NCI-H748 (cell line): ENCODE data around the gene SMOC1.
A peak's percentile ranks its signal among the peaks of the same experiment; 100 is the strongest.

Experiments used
- DNase-seq: peaks from one replicate; lab custom pipeline; 2025; ENCODE audit not compliant: unreplicated experiment; lab: John Stamatoyannopoulos, UW

SMOC1 gene

GRCh38 chr14:70033116-70033515 is 153.9 kb downstream of the SMOC1 start:
- DNase-seq: no peak

DNA sequence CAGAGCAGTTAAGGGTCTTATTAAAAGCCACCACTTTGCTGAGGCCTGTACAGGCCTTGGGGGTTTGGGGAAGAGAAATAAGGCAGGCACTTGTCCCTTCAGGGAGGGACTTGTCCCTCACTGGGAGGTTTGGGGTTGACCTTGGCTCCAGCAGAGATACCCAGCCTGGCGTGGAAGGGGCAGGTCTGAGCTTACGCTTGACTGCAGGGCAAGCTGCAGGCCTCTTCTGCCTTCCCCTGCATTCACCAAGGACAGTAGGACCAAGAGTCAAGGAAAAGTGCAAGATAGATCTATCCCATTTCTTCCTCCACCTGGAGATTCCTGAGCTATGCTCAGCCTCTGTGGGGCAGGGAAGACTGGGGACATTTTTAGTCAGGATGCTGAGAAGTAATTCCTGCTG is 154.3 kb downstream of the SMOC1 start:
- no peak for DNase-seq

GRCh38 chr14:70034257-70034656 is 155.0 kb downstream of the SMOC1 start:
- DNase-seq: no peak

GRCh38 chr14:70036665-70037064 is 157.4 kb downstream of the SMOC1 start:
- DNase-seq: peak; percentile 20

- DNase-seq: no peak
These were observed 163.8 kb downstream of the SMOC1 start for GRCh38 chr14:70043001-70043400.

- no peak for DNase-seq
These were observed 166.1 kb downstream of the SMOC1 start for GRCh38 chr14:70045310-70045709.

GRCh38 chr14:70045844-70046535 is 166.8 kb downstream of the SMOC1 start:
- DNase-seq: peak; percentile 85

DNA sequence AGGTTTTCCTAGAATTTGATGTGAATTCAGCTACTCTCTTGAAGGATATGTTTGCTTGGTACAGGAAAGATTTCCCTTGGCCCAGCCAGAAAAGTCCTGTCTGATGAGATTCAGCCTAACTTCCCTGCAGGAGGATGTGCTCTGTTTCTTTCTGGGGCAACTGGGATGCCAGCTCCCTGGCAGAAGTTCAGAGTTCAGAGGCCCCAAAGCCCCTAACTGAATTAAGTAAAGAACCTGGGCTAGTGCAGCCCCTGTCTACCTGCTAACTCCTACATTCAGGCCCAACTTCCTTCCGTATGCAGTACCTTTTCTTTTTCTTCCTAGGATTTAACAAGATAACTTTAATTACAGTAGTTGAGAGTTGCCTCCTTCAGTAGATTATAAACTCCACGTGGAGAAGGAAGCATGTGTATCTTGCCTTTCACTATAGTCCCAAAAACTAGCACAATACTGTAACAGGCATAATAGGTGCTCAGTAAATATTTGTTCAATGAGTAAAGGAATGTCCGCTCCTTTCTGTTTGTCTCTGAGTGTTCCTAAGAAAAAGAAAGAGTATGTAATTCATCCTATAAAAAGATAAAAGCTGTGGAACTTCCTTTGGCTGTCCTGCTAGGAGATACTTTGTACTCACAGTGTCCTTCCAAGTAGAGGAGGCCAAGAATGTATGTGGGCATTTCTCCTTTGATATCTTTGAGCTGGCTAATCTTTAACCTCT is 168.5 kb downstream of the SMOC1 start:
- DNase-seq: no peak

DNA sequence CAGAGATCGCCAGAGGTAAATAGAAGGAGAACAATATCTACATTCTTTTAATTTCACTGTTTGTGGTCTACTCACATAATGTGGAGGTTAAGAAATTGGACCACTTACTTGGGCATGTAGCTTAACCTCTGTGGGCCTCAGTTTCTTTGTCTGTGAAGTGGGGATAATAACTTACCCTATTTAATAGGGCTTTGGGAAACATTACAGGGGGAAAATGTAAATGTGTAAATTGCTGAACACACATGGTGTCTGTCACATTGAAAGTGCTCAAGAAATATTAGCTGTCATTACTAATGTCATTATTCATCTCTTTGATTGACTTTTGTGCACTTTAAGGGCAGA is 169.1 kb downstream of the SMOC1 start:
- DNase-seq: no peak

DNA sequence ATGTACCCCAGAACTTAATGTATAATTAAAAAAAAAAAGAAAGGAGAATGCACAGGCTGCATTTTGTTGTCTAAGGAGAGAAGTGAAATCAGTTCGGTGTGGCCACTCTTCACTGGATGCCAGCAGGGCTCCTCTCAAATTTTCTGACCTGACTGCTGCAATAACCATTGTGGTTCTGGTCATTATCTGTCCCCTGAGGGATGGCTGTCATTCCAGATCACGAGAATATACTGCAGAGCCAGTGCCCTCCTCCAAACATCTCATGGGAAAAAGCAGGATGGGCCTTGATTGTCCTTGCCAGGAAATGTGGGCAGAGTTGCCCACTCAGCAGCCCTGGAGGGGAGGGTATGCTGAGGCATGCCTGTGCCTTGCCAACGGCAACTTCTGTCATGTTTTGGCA is 170.4 kb downstream of the SMOC1 start:
- no peak for DNase-seq

GRCh38 chr14:70050136-70050535 is 170.9 kb downstream of the SMOC1 start:
- peak; percentile 10 for DNase-seq

GRCh38 chr14:70052990-70053389 is 173.8 kb downstream of the SMOC1 start:
- no peak for DNase-seq

DNA sequence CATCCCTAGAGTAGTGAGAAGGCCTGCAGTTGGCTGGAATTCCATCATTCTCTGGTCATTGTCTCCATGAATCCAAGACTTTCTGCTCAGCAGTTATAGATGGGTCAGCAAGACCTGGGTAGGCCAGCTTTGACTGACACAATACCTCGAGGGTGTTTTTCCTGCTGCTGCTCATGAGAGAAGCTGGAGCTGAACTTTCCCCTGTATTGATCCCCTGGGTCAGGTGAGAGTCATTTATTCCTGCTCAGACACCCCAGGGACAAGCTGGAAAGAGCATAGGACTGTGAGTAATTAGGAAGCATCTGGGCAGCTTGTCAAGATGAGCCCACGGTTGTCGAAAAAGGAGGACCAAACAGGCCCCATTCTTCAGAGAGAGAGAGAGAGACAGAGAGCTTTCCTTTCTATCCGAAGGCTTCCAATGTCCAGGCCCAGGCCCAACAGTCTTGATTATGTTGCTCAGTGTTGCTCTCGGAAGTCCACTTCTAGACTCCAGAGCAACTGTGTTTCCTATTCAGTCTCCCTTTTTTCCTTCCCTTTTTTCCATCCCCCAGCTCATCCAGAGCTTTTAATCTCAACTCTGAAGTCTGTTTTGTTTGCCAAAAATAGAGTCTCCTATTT is 178.4 kb downstream of the SMOC1 start:
- DNase-seq: no peak

DNA sequence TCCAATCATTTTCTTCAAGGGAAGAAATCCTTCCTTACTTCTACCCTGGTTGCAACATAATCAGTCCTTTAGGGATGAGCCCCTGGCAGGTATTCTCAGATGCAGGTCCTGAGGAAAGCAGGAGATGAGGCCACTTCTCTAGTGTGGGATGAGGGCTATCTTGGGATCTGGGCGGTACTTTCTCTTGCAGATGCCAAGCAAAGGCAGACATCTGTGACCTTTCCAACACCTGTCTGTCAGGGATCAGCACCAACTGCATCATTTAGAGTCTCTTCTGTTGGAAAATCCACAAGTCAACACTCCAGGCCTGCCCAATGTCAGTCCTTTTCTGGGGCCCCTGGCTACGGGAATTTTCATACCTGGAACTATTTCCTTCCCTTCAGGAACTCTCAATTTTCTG is 180.3 kb downstream of the SMOC1 start:
- DNase-seq: no peak

- DNase-seq: no peak
These were observed 181.9 kb downstream of the SMOC1 start for GRCh38 chr14:70061108-70061507.

DNA sequence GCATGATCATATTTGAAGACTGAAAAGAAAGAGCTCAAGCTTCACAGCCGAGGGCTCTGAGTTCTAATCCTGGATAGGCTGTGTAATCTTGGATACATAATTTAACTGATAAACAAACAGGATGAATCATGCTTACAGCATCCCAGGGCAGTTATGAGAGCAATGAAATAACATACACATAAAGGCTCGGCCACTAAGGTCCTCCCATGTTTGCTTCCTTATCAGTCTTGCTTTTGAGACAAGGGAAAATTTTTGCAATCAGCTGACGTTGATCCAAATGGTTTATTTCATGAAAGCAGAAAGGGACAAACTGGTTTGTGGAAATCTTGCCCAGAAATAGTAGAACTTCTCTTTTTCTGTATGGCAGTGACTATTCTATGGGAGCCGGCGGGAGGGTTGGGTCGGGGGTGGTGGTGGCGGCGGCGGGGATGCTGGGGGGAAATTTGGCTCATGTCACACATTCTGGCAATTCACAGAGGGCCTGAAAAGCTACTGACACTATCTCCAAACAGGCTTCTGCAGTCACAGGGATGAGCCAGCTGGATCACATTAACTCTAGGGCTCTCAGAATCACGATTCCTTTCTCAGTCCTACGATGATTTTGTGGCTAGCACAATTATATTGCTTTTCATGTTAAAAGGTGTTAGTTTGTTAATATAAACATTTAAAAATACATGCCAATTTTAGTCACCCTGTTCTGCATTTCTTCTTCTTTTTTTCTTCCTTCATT is 185.1 kb downstream of the SMOC1 start:
- DNase-seq: no peak

DNA sequence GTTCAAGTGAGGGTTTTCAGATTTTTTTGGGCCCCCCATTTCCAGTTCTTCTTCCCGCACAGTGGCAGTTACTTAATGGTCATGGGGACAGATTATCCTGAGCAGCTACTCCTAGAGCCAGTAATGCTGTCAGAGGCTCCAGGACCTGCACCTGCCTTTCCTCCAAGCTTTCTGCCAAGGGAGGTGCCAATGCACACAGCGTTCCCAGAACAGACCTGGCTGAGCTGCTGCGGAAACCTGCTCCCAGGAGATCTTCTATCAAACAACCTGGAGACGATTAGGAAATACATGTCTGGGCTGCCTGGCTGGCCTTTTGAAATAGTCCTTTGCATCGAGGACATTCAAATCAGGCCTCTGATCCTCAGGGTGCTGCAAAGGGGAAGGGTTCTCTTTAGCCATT is 188.6 kb downstream of the SMOC1 start:
- DNase-seq: no peak

GRCh38 chr14:70069186-70069585 is 190.0 kb downstream of the SMOC1 start:
- no peak for DNase-seq

DNA sequence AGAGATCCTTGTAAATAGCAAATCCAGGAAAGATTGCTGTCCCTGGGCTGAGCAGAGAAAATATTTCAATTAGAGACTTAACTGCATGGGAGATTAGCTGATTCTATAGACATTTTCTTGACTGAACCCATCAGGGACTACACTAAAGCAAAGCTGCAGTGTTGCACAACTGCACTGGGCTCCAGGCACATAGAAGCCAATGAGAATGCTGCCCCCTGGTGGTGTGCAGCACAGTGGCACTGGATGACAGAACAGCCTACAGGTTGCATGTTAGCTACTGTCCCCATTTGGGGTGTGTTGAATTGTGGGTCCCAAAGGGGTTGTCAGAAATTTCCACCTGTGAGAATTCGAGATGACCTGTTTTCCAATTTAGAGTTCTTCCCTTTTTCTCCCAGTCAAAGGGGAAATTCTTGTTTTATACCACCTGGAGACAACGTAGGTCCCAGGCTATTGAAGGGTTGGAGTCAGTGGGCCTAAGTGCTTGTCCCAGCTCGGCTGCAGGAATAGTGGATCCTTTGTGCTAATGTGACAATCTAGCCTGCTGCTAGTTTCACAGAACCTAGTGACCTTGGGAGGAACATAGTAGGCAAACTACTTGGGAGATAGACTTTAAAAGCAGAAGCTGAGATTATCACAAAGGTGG is 194.8 kb downstream of the SMOC1 start:
- DNase-seq: peak; percentile 58

DNA sequence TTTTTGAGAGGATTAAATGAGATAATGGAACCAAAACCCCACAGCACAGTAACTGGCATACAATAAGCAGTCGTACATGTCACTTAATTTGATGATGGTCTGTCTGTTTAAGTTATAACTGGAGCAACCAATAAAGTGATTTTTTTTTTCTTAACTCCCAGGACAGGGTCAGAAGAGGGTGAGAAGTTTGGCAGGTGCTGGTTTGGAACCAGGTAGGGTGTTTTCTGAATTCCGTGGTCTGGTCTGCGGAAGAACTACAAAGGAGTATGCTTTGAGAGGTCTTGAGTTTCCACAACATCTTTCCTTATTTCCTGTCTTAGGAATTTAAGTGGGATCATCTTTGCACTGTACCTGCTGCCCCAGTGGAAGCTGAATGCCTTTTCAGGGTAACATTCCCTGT is 197.8 kb downstream of the SMOC1 start:
- DNase-seq: no peak

DNA sequence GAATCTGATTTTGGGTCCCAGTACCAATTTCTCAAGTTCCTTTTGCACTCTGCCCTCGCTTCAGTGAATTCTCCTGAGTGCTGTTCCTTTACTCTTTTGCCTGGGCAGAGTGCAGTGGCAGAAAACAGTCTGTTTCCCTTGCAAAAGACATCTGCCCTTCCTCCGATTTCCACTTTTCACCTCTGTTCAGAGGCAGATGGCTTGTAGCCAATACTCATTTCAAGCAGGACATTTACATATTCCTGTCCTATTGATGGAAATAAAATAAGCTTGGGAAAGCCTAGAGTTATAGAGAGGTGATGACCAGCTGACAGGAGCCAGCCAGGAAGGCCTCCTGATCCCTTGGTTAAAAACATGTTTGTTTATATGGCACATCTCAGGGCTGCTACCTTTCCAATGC is 198.5 kb downstream of the SMOC1 start:
- DNase-seq: no peak
